ENCODE results near the gene ANKRD12.
"Not testable (repeated sequence)": the region's sequence is repeated elsewhere in the genome, so short reads cannot be mapped to it uniquely, and the experiment has no call there.

Gene ANKRD12

DNA sequence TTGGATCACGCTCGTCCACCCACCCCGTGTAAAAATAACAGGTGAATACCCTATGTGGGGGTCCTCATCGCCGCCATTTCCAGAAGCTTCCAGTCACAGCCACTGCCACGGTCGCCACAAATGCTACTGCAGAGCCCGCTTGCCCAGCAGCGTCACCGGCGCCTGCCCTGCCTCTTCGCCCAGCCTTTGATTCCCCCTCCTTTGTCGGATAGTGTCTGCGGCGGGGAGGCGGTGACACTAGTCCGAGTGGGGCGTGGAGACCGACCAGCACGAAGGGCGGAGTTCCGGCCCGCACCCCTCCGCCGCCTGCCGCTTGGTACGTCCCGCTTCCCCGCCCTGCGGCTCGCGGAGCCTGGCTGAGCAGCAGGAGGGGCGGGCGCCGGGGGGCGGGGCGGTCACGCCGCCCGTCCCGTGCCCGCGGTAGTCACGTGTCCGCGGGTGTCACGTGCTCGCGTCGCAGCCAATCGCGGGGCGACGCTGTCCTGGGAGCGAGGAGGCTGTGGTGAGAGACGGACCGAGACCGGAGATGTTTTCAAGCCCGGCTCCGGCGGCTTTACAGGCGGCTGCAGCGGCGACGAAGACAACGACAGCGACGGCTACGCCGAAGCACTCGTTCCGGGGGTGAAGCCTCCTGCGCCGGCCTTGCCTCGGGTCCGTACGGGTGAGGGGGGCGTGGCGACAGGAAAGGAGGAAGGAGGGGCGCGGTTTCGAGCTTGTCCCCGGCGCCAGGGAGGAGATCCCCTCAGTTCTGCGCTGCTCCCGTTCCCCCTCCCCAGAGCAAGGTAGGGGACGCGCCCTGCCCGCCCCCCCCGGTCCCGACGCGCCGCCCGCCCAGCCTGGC lies at the start of gene ANKRD12:
Gene ANKRD12 (plus strand): TSS at position 467 of the 841 bp plus-strand sequence. CDS start 45,652 bp downstream, outside the sequence.
- Histone ChIP-seq H3K27me3 (ENCODE audit: insufficient read depth, low read length, poor library complexity, severe bottlenecking) (no peaks in the 10 kb centered on the region), H3K9me3 (ENCODE audit: insufficient read depth, low read depth, low read length) (no peaks in the 10 kb centered on the region), H3F3A (ENCODE audit: low read depth) (peaks cover 4% of the 10 kb centered on the region; the same call in 1 of the 2 replicates), H3K79me2 (ENCODE audit: insufficient read depth, low read length) (peaks cover 44% of the 10 kb centered on the region), H3K4me3 (ENCODE audit: low read length, poor library complexity, severe bottlenecking) (peak within 1 kb of the TSS; percentile 89), H3K4me1 (ENCODE audit: insufficient read depth, low read length, poor library complexity, severe bottlenecking) (peaks cover 37% of the 10 kb centered on the region), H3K4me2 (ENCODE audit: low read depth, low read length, poor library complexity, severe bottlenecking) (peak within 1 kb of the TSS; percentile 96), H3K9ac (ENCODE audit: low read depth, low read length, poor library complexity, severe bottlenecking) (peak within 1 kb of the TSS; percentile 72), H4K20me1 (ENCODE audit: insufficient read depth, low read length, poor library complexity, severe bottlenecking) (peaks cover 49% of the 10 kb centered on the region), H2AFZ (ENCODE audit: low read length) (peak within 1 kb of the TSS; percentile 95), H3K9me2 (replicated peaks; ENCODE audit: low read depth, low read length) (no peaks in the 10 kb centered on the region), H3K36me3 (ENCODE audit: insufficient read depth, low read length) (peaks cover 21% of the 10 kb centered on the region; the same call in 1 of the 2 replicates)
- no peak for TF ChIP-seq EZH2phosphoT487 (IDR thresholded peaks at IDR 0.05; ENCODE audit: borderline replicate concordance)
- TF ChIP-seq, protein P1, sequence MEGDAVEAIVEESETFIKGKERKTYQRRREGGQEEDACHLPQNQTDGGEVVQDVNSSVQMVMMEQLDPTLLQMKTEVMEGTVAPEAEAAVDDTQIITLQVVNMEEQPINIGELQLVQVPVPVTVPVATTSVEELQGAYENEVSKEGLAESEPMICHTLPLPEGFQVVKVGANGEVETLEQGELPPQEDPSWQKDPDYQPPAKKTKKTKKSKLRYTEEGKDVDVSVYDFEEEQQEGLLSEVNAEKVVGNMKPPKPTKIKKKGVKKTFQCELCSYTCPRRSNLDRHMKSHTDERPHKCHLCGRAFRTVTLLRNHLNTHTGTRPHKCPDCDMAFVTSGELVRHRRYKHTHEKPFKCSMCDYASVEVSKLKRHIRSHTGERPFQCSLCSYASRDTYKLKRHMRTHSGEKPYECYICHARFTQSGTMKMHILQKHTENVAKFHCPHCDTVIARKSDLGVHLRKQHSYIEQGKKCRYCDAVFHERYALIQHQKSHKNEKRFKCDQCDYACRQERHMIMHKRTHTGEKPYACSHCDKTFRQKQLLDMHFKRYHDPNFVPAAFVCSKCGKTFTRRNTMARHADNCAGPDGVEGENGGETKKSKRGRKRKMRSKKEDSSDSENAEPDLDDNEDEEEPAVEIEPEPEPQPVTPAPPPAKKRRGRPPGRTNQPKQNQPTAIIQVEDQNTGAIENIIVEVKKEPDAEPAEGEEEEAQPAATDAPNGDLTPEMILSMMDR (conservative IDR thresholded peaks at IDR 0.05; ENCODE audit: low read length): no peak

DNA sequence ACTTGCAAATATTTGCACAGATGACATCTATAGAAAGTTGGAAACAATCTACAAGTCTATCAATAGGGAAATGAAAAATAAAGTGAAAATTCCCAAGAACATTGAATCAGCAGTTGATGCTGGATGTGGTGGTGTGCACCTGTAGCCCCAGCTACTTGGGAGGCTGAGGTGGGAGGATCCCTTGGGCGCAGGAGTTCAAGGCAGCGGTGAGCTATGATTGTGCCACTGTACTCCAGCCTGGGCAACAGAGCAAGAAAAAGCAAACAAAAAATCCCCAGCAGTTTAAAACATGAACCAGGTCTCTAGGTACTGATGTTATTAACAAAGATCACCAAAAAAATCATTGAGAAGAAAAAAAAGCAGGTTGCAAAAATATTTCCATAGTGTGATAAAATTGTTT lies 49.4 kb upstream of the ANKRD12 start:
- no peaks in the 10 kb centered on the region for H3K79me2 ChIP-seq (ENCODE audit: insufficient read depth, low read length)
- H4K20me1 ChIP-seq (ENCODE audit: insufficient read depth, low read length, poor library complexity, severe bottlenecking): no peaks in the 10 kb centered on the region
- no peak overlapping the region for H2AFZ ChIP-seq (ENCODE audit: low read length)
- TF ChIP-seq EZH2phosphoT487 (IDR thresholded peaks at IDR 0.05; ENCODE audit: borderline replicate concordance): no peak
- TF ChIP-seq, protein P1 (conservative IDR thresholded peaks at IDR 0.05; ENCODE audit: low read length): no peak
- H3K4me3 ChIP-seq (ENCODE audit: low read length, poor library complexity, severe bottlenecking): no peak overlapping the region
- H3K36me3 ChIP-seq (ENCODE audit: insufficient read depth, low read length): no peaks in the 10 kb centered on the region
- no peaks in the 10 kb centered on the region for H3K27me3 ChIP-seq (ENCODE audit: insufficient read depth, low read length, poor library complexity, severe bottlenecking)
- H3K9ac ChIP-seq (ENCODE audit: low read depth, low read length, poor library complexity, severe bottlenecking): no peak overlapping the region
- H3K4me2 ChIP-seq (ENCODE audit: low read depth, low read length, poor library complexity, severe bottlenecking): no peak overlapping the region
- H3K4me1 ChIP-seq (ENCODE audit: insufficient read depth, low read length, poor library complexity, severe bottlenecking): peaks cover 15% of the 10 kb centered on the region
- H3F3A ChIP-seq (ENCODE audit: low read depth): no peaks in the 10 kb centered on the region
- no peaks in the 10 kb centered on the region for H3K9me3 ChIP-seq (ENCODE audit: insufficient read depth, low read depth, low read length)
- no peaks in the 10 kb centered on the region for H3K9me2 ChIP-seq (replicated peaks; ENCODE audit: low read depth, low read length)

DNA sequence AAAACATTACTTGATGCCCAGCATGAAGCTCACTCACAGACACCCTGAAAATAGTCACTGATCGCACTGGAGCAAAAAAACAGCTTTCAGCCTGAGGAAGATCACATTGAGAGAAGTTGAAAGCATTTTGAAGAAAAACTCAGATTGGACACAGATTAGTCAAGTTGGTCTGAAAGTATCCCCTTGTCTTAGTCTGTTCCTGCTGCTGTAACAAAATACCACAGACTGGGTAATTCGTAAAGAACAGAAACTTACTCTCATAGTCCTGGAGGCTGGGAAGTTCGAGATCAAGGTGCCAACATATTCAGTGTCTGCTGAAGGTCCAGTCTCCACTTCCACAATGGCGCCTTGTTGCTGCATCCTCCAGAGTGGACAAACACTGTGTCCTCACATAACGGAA lies 48.3 kb upstream of the ANKRD12 start:
- TF ChIP-seq, protein P1 (conservative IDR thresholded peaks at IDR 0.05; ENCODE audit: low read length): no peak
- TF ChIP-seq EZH2phosphoT487 (IDR thresholded peaks at IDR 0.05; ENCODE audit: borderline replicate concordance): no peak
- Histone ChIP-seq H3K4me1 (ENCODE audit: insufficient read depth, low read length, poor library complexity, severe bottlenecking) (peaks cover 6% of the 10 kb centered on the region), H3K4me2 (ENCODE audit: low read depth, low read length, poor library complexity, severe bottlenecking) (no peak overlapping the region), H3K9me2 (replicated peaks; ENCODE audit: low read depth, low read length) (no peaks in the 10 kb centered on the region), H3K9ac (ENCODE audit: low read depth, low read length, poor library complexity, severe bottlenecking) (no peak overlapping the region), H3K9me3 (ENCODE audit: insufficient read depth, low read depth, low read length) (no peaks in the 10 kb centered on the region), H3K27me3 (ENCODE audit: insufficient read depth, low read length, poor library complexity, severe bottlenecking) (no peaks in the 10 kb centered on the region), H3K36me3 (ENCODE audit: insufficient read depth, low read length) (no peaks in the 10 kb centered on the region), H3K79me2 (ENCODE audit: insufficient read depth, low read length) (no peaks in the 10 kb centered on the region), H3K4me3 (ENCODE audit: low read length, poor library complexity, severe bottlenecking) (no peak overlapping the region), H2AFZ (ENCODE audit: low read length) (no peak overlapping the region), H3F3A (ENCODE audit: low read depth) (no peaks in the 10 kb centered on the region), H4K20me1 (ENCODE audit: insufficient read depth, low read length, poor library complexity, severe bottlenecking) (no peaks in the 10 kb centered on the region)

GRCh38 chr18:9088727-9089126 lies 47.9 kb upstream of the ANKRD12 start:
- not testable (repeated sequence) for H3K4me1 ChIP-seq (ENCODE audit: insufficient read depth, low read length, poor library complexity, severe bottlenecking); H3K9ac ChIP-seq (ENCODE audit: low read depth, low read length, poor library complexity, severe bottlenecking); H3K4me2 ChIP-seq (ENCODE audit: low read depth, low read length, poor library complexity, severe bottlenecking); H3K27me3 ChIP-seq (ENCODE audit: insufficient read depth, low read length, poor library complexity, severe bottlenecking); H3K79me2 ChIP-seq (ENCODE audit: insufficient read depth, low read length); H3K36me3 ChIP-seq (ENCODE audit: insufficient read depth, low read length); H3K4me3 ChIP-seq (ENCODE audit: low read length, poor library complexity, severe bottlenecking); H3K9me2 ChIP-seq (replicated peaks; ENCODE audit: low read depth, low read length); H4K20me1 ChIP-seq (ENCODE audit: insufficient read depth, low read length, poor library complexity, severe bottlenecking); H2AFZ ChIP-seq (ENCODE audit: low read length); H3K9me3 ChIP-seq (ENCODE audit: insufficient read depth, low read depth, low read length); H3F3A ChIP-seq (ENCODE audit: low read depth)

Measured in Loucy (cell line).